ENCODE measurements around the gene EIF1AD.

- no peak for TF ChIP-seq SUZ12 (IDR thresholded peaks at IDR 0.05; ENCODE audit: low read length)
- TF ChIP-seq SIN3A (conservative IDR thresholded peaks at IDR 0.05 in 1 of 2, IDR thresholded peaks at IDR 0.05 in 1 of 2; ENCODE audit: low read depth in 1 of 2, low read length in 2 of 2), result no peak
- no peak for TF ChIP-seq BACH1 (IDR thresholded peaks at IDR 0.05; ENCODE audit: low read length)
- TF ChIP-seq POLR2AphosphoS5 (IDR thresholded peaks at IDR 0.05; ENCODE audit: low read depth, low read length), result no peak
- no peak for TF ChIP-seq POLR2A (IDR thresholded peaks at IDR 0.05; ENCODE audit: control extremely low read depth in 1 of 2, low read depth in 2 of 2, low read length in 2 of 2)
- TF ChIP-seq GABPA (IDR thresholded peaks at IDR 0.05; ENCODE audit: borderline replicate concordance, insufficient read depth, low read length), result no peak
- TF ChIP-seq YY1 (IDR thresholded peaks at IDR 0.05; ENCODE audit: low read depth, low read length), result no peak
- TF ChIP-seq MAFK (IDR thresholded peaks at IDR 0.05; ENCODE audit: low read depth, low read length), result no peak
- TF ChIP-seq GTF2F1 (IDR thresholded peaks at IDR 0.05; ENCODE audit: borderline replicate concordance, low read depth, low read length), result no peak
- TF ChIP-seq CTCF (IDR thresholded peaks at IDR 0.05; ENCODE audit: control extremely low read depth in 1 of 3, insufficient read depth in 1 of 3, low read depth in 1 of 3, low read length in 3 of 3), result no peak
- no peak for TF ChIP-seq KDM5A (IDR thresholded peaks at IDR 0.05; ENCODE audit: low read length)
- no peak for TF ChIP-seq EZH2 (IDR thresholded peaks at IDR 0.05; ENCODE audit: low read depth, low read length, severe bottlenecking)
Measured at GRCh38 chr11:66008468-66009101, 6.6 kb upstream of the EIF1AD start.

Data from H1 (cell line).